Stimulated activated CD4-positive, alpha-beta T cell treated with anti-CD3 and anti-CD28 coated beads, TNF-alpha, amount 100 ng/mL, for 48 hours (primary cell): Measurements from ENCODE around the gene HJURP.

Experiments
- DNase-seq, 3 donors: peaks; one replicate each; pipeline ENCODE4 v3.0.0-alpha.2; 2020; ENCODE audit warnings: low read depth in 3 of 3

The HJURP gene

DNA sequence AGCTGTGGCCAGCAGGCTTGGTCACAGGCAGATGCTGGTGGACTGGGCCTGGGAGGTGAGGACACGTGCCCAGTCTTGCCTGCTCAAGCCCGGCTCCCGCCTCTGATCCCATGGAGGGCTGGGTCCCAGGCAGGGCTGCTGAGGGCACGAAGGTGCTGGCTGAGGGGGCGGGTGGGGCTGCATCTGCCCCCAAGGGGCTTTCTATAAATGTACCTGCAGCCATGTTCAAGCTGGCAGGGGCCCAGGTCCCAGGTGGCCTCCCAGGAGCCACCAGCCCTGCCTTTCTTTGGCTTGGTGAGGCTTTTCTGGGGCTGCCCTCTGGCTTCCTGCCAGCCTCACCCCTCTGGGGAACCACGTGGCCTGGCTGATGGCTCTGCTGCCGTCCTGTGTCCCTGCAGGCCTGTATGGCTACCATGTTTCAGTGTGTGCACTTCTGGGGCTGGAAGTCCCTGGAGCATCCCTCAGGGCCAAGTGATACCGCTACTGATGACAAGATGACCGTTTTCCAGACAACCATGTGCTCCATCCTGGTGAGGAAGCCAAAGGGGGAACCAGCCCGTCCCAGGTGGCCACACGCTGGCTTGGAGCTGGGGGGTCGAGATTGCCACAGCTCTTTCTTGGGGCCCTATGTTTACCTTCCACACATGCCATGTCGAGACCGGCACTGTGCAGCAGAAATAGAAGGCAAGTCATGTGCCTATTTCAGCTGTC is 23.2 kb downstream of the HJURP start:
- DNase-seq, result no peak

DNA sequence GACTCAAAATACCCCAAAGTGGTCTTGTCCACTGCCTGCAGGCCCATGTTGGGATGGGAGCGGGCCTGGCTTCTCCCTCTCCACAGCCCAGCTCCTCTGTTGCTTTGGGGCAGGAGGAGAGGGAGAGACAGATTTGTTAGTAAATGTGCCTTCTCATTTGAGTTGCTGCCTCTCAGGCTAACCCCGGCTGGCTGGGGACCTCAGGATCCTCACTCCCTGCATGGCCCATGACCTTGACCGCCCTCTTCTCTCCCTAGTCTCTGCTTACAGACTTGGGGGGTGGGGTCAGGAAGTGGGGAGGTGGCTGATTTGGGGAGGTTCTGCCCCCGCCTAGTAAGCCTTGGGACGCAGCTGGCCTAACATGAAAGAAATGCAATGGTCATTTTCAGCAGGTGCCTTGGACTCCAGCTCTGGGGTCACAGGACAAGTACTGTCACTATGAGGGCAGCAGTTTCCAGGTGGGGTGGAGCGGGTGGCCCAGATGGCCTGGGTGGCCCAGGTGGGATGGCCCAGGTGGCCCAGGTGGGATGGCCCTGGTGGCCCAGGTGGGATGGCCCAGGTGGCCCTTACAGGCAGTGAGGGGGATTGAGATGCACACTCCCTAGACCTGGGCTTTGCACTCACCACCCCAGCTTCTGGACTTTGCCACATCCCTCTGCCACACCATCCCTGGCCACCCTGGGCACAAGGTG is 24.1 kb downstream of the HJURP start:
- DNase-seq, result no peak

DNA sequence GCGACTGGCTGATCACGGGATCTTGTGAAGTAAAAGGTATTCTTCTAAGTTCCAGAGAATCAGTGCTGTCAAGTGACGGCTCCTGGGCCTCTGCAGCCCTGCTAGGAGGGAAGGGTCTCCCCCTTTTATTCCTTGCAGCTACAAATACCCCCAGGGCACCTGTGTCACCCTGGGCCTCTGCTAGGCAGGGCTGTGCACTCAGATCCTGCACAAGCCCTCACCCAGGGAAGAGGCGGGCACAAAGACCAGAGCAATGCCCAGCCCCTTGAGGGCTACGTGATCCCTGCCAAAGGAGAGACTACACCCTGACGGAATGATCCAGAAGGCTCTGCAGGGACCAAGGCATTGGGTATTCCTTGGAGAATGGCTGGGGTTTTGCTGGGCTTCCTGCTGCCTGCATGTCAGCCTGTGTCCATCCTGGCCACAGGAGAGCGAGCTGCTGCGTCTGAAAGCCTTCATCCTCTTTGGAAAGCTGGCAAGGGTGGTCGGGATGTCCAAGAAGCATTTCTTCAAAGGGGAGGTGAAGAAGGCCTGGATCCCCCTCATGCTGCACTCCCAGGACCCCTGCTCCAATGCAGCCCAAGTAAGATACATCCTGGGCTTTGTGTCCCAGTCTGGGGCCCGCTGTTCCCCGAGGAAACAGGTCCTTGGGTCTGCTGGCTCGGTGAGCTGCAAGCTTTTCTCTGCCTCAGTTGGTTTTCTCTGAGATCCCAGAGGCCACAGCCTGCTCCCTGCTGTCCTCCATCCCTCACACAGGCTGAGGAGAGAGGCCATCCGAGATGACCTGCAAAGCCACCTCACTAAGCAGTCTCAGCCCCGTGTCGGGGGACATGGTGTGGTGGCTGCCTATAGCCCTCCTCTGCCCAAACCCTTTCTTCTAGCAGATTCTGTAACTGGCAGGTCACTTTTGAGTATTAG is 24.9 kb downstream of the HJURP start:
- no peak for DNase-seq

DNA sequence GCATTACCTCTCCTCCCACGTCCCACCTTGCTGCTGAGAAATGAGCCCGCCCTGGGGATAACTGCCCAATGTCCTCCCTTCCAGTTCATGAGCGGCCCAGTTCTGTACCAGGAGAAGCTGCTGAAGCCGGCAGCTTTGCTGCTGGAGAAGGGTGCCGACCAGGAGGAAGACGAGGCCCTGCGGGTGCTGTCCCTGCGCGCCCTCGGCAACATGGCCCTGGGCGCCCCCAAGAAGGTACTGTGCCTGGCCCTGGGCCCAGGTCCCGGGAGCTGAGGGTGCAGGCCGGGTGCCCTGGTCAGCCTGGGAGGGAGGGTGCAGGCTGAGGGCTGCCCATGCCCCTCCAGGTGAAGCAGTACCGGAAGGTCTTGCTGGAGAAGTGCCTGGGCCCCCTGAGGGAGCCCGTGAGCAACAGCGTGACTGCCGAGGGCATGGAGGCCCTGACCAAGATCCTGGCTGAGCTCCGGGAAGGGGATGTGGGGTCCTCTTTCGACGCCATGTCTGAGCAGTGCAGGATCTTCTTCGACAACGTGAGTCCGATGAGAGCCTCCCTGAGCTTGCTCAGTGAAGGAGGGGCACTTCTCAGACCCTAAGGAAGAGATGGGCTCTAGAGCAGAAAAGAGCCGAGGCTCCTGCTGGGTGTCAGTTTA is 25.7 kb downstream of the HJURP start:
- no peak for DNase-seq

DNA sequence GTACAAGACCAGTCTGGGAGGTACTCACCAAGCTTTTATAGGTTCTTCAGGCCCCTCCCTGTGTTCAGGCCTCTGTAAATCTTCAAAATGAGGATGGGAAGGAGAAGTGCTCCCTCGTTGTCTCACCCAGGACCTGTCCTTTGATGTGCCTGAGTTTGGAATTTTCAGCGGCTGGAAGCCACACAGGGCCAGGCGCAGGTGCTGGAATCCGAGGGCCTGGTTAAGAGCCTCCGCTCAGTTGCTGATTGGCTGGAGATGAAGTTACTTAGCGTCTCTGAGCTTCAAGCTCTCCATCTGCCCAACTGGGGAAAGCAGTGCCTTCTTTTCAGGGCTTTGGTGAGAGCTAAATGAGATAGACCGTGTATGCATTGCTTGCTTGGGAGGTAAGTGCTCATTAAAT is 30.0 kb downstream of the HJURP start:
- no peak for DNase-seq

DNA sequence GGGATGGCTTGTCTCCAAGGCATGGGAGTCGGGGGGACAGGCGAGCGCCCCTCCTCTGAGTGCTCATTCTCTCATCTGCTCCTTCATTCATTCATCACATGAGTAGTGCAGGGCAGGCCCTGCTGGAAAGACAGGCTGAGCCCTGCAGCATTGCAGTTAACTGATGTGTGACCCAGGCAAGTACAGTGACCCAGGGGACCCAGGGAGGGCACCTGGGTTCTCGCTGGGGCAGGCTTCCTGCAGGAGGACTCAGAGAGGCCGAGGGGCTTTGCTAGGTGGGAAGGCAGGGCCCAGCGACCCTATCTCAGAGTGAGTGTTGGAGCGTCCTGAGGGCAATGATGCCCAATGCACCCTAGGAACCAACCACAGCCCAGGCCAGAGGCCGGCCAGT is 30.6 kb downstream of the HJURP start:
- no peak for DNase-seq

DNA sequence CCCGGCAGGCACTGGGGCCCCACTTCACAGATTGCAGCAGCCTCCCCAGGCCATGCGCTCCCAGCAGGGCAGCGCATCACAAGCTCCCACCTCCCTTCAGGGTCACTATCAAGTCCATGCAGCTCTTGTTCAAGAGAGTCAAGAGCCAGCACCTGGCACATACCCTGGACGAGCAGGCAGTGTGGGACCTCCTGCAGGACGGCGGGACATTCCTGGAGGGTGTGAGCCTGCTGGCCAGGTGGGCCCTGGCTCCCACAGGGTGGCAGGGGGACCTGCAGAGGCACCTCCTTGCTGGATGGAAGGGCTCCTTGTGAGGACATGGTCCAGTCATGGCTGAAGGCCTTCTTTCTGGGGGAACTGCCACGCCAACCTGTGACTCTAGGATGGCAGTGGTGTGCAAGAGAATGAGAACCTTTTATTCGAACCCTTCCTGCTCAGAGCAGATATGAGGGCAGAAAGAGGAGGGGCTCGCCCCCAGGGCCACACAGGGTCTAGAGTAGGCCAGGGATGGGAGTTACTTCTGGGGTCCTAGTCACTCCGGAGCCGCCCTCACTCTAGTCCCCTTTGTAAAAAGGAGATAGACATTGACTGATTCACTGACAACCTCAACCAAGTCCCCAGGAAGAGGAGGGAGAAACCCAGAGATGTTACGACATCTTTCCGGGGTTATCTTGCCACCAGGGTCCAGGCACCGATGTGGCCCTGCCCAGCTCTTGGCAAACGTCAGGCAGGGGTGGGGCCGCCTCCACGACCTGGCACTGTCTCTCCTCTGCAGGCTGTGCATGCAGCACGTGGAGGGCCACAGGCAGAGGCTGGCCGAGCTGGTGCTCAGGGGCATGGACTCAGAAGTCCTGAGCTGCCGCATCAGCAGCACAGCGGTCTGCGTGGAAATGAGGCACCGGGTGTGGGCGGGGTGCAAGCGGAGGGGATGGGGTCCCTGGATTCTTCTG is 31.3 kb downstream of the HJURP start:
- DNase-seq, result no peak

DNA sequence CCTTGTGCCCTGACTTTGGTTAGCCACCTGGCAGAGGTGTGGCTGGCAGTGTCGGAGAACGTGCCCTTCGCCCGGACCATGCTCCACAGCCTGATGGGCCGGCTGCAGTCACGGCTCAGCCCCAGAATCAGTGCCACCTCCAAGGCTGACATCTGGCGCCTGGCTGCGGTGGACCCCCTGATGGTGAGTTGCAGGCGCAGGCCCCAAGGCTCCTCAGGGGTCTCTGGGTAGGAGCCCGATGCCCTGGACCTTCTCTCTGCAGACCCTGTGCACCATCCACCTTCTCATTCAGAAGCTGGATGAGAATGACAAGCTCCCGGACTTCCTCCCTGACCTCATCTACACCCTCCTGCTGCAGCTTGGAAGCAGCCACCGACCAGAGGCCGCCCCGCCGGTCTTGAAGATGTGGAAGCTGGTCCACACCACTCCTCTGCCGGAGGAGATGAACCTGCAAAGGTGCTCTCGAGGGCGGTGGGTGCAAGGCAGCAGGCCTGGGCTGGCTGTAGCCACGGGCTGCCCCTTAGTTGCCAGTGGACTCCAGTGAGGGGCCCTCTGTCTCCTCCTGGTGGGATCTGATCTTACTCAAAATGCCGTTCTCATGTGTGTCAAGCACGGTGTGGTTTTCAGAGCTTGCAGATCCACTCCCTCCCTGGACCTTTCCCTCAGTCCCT is 32.1 kb downstream of the HJURP start:
- no peak for DNase-seq

DNA sequence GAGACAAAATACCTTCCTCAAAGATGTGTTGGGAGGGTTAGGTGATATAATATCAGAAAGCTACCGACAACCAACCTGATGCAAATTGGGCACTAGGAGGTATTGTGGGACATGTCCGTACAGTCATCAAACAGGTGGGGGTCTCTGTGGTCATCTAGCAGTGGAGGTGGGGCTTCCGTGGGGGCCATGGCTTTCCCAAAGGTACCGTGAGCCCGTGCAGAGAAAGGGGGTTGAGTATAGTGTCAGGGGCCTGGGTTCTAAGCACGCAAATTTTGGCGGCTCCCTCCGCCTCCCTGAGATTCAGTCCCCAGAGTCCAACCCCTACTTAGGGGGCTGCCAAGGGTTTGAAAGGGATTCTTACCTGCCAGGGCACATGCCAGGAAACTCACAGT is 32.6 kb downstream of the HJURP start:
- DNase-seq, result no peak

DNA sequence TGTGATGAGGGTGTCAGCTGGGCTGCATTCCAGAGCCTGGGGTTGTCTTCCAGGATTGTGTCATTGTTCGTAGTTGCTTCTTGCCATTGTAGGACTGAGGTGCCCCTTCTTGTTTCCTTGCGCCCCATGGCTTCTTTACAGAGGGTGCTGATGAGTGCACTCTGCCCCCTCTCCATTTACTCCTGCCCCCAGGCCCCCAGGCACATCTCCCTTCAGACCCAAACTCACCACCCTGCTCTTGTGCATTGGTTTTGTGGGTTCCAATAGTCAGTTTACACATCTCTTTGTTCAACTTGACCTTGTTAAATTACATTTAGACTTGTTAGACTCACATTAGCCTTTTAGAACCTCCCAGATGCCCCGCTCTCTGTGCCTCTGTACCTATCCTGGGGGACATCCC is 33.1 kb downstream of the HJURP start:
- DNase-seq, result no peak

DNA sequence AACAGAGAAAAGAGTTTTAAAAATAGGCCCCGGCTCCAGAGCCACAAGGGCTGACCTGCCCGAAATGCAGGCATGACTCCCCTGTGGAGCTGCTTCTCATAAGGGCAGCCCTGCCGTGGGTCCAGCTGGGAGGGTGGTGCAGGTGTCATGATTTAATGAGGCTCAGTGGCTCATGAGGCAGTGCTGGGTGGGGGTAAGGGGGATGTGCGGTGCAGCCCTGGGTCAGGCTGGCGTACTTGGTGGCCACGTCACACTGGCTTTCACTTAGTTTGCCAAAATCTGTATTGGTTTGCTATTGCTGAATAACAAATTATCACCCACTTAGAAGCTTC is 33.6 kb downstream of the HJURP start:
- no peak for DNase-seq

DNA sequence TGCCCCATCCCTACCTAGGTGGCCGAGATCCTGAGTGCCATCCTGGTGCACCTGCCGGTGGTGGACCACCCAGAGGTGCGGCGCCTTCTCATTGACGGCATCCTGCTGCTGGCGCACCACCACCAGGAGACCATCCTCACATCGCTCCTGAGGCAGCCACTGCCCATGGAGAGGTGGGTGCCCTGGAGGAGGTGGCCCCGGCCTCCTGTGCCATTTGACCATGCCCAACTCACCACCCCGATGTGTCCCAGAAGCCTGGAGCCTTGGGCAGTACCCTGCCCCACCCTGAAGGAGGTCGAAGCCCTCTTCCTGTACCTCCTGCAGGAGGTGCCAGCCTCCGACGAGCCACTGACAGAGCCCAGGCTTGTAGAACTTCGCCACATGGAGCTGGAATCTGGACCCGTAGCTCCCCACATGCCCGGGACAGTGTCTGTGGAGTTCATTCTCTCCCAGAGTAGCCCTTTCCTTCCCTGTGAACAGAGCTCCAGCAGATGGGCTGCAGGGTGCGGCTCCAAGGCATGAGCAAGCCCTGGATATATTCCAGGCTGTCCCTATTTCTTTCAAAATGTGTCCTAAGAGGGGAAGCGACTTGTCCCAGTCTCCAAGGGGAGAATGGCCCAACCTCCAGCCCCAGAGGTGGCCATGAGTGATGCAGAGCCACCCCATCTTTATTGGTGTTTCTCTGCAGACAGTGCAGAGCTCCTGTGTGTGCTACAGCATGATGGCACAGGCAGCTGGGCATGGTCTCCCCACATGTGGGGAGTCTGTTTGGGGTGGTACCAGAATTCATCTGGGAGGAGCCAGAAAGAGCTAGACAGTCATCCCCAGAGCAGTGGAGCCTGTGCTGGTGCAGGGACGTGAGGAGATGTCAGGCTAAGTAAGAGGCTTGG is 34.2 kb downstream of the HJURP start:
- DNase-seq, result no peak

DNA sequence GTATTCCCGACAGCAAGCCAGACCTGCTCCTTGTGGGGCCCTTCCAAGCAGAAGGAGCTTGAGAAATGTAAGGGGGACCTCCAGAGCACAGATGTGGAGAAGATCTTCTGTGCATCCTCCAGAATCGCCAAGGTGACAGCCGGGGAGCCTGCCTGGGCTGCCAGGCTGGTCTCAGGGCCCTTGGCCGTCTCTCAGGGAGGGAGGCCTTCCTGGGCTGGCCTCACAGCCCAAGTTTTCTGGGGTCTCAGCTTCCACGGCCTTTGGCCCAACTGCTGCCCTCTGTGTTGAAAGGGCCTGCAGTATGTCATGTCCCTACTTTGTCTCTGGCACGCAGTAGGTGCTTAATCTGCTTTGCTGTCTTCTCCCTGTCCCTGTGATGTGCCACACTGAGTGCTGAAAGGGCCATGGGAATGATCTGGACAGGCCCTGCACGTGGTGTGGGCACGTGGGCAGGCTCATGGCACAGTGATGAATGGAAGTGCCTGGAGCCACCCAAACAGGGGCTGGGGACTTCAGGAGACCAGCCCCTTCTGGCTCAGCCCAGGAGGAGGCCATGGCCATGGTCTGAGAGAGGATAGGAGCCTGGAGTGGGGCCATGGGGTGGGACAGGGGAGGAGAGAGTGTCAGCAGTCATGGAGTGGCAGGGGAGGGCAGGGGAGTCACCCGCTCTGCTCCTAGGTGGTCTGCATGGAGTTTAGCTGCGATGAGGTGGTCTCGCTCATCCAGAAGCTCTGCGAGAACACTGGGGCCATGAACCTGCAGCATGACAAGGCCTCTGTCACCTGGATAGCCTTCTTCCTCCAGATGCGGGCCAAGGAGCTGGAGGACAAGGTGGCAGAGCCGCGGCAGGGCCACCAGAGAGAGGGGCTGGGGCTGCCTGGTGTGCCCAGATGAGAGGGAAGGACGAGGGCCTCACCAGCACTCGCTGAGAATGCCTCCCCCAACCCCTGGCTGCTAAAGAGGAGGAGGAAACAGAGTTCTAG is 35.4 kb downstream of the HJURP start:
- DNase-seq, result no peak

DNA sequence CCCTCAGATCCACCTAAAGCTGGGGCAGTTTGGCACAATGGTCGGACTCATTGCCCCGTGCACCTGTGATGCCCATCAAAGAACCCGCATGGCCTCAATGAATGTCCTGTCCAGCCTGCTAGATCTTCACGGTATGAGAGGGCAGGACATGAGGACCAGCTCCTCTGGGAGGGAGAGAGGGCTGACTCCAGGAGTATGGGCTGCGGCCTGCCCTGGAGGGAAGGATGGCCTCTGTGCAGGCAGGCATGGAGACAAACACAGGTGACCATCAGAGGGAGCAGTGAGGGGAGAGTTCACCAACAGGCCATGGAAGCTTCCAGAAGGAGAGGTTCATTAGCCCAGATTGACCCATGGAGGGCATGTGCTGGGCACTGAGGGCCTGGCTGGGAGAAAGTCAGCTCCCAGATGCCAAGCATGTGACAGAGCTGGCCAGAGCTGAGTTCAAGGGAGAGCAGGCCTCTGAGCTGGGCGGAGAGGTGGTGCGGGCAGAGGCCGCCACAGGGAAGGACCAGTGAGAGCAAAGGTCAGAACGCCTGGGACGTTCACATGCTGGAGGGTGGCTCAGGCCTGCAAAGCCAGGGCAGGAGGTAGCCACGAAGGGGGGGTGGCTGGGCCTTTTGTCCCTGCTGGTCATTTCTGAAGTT is 36.2 kb downstream of the HJURP start:
- DNase-seq, result no peak

DNA sequence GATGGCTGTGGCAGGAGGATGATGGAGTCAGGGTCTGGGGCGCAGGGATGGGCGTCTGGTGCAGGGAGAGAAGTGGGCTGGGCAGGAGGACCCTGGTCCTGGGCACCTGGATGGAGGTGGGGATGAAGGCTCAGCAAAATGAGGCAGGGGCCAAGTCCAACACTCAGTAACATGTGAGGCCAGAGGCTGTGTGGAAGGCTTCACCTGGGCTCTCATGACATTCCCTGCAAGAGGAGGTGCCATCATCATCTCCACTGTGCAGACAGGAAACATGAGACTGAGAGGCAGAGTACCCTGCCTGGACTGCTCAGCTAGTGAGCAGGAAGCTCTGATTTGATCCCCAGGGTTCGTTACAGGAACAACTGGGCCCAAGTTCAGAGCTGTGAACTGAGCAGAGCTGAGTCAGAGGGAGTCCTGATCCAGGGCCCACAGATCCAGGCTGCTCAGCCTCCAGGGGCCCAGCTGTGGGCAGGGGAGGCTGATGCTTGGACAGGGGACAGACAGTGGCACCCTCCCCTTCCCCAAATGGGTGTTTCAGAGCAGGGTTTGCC is 36.9 kb downstream of the HJURP start:
- no peak for DNase-seq

DNA sequence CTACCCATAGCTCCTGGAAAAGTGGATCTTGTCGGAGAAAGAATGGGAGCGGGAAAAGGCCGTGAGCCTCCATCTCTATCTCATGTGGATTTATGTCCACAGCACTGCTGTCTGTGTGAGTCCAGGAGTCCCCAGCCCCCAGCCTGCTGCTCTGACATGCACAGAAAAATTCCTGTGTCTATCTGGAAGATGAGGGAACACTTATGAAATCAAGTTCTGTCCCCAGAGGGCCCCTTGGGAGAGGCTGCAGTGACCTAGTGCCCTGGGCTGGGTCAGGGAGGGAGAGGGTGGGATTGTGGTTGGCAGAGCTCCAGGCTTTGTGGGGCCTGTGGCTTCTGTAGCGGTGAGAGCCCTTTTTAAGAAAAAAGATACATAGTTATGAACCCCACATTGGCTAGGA is 37.6 kb downstream of the HJURP start:
- DNase-seq, result no peak

DNA sequence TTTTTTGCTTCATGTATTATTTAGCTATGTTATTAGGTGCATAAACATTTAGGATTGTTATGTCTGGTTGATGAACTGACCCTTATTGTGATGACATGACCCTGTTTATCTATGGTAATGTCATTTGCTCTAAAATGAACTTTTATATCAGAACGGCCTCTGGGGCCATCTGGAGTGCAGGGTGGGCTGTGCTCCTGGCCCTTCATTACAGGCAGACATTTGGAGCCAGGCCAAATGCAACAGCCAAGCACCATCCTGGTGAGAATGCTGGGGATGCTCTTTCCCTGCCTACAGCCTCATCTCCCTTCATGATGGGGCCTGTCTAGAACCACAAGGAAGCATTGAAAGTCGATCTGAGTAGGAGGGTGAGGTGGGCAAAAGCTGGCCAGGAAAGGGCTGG is 38.0 kb downstream of the HJURP start:
- no peak for DNase-seq

DNA sequence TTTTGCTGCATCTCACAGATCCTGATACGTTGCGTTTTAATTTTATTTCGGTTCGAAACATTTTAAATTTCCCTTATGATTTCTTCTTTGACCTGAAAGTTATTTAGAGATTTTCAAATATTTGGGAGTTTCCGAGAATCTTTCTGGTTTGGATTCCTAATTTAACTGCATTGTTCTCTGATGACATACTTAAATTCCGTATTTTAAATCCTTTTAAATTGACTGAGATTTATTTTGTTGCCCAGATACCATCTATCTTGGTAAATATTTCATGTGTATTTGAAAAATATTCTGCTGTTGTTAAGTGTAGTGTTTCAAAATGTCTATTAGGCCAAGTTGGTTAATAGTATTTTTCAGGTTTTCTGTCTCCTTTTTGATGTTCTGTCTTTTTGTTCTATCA is 38.5 kb downstream of the HJURP start:
- no peak for DNase-seq
